Measurements from ENCODE around the gene MAP2K5. TPM values are rescaled to one million over a fixed set of nuclear protein-coding genes. Genes with fewer than 3 reads are reported as not detected.

Gene MAP2K5
- total RNA-seq, 1 donor from 2014 or later, result 1.1 TPM

- DNase-seq (ENCODE audit: low spot score in 2 of 2), result no peak
- H3K9me3 ChIP-seq, result no peaks in the 10 kb centered on the region
- H3K27me3 ChIP-seq, result no peaks in the 10 kb centered on the region
- no peaks in the 10 kb centered on the region for H3K36me3 ChIP-seq
- intact Hi-C loops (cut with DNase I), result no loop called here
- H3K27ac ChIP-seq, result no peak overlapping the region
- H3K4me3 ChIP-seq, result no peak overlapping the region
- no peak for TF ChIP-seq CTCF (IDR thresholded peaks at IDR 0.05)
- H3K4me1 ChIP-seq, result no peaks in the 10 kb centered on the region
Observed at GRCh38 chr15:67692573-67692972, 150.1 kb downstream of the MAP2K5 start.

GRCh38 chr15:67696087-67696486 is 153.6 kb downstream of the MAP2K5 start:
- no peak for DNase-seq (ENCODE audit: low spot score in 2 of 2)
- Histone ChIP-seq H3K36me3 (no peaks in the 10 kb centered on the region), H3K9me3 (no peaks in the 10 kb centered on the region), H3K27me3 (no peaks in the 10 kb centered on the region), H3K4me1 (no peaks in the 10 kb centered on the region), H3K27ac (no peak overlapping the region), H3K4me3 (no peak overlapping the region)
- TF ChIP-seq CTCF (IDR thresholded peaks at IDR 0.05), result no peak
- intact Hi-C loops (cut with DNase I), result no loop called here

GRCh38 chr15:67700023-67700422 is 157.5 kb downstream of the MAP2K5 start:
- H3K36me3 ChIP-seq, result peaks cover 8 to 12% of the 10 kb centered on the region in 2 donors
- H3K4me1 ChIP-seq, result no peaks in the 10 kb centered on the region
- no peak overlapping the region for H3K27ac ChIP-seq
- DNase-seq (ENCODE audit: low spot score in 2 of 2), result no peak
- H3K4me3 ChIP-seq, result no peak overlapping the region
- H3K27me3 ChIP-seq, result no peaks in the 10 kb centered on the region
- intact Hi-C loops (cut with DNase I), result no loop called here
- no peak for TF ChIP-seq CTCF (IDR thresholded peaks at IDR 0.05)
- H3K9me3 ChIP-seq, result no peaks in the 10 kb centered on the region

GRCh38 chr15:67701669-67702068 is 159.2 kb downstream of the MAP2K5 start:
- Histone ChIP-seq H3K4me3 (no peak overlapping the region), H3K27ac (no peak overlapping the region), H3K9me3 (no peaks in the 10 kb centered on the region), H3K27me3 (no peaks in the 10 kb centered on the region), H3K36me3 (peaks cover 8 to 12% of the 10 kb centered on the region in 2 donors), H3K4me1 (no peaks in the 10 kb centered on the region)
- TF ChIP-seq CTCF (IDR thresholded peaks at IDR 0.05), result no peak
- no peak for DNase-seq (ENCODE audit: low spot score in 2 of 2)
- intact Hi-C loops (cut with DNase I), result no loop called here

GRCh38 chr15:67707520-67708283 is 165.2 kb downstream of the MAP2K5 start:
- intact Hi-C loops (cut with DNase I), result no loop called here
- H3K9me3 ChIP-seq, result no peaks in the 10 kb centered on the region
- no peak for TF ChIP-seq CTCF (IDR thresholded peaks at IDR 0.05)
- no peaks in the 10 kb centered on the region for H3K27me3 ChIP-seq
- no peaks in the 10 kb centered on the region for H3K4me1 ChIP-seq
- DNase-seq (ENCODE audit: low spot score in 2 of 2), result no peak
- H3K4me3 ChIP-seq, result no peak overlapping the region
- H3K36me3 ChIP-seq, result peaks cover 6 to 23% of the 10 kb centered on the region in 2 donors
- no peak overlapping the region for H3K27ac ChIP-seq

Data from ascending aorta (tissue), 2 donors.